NCI-H774 (cell line): Measurements from ENCODE around the gene SURF4.
"Not testable (repeated sequence)": the region's sequence is repeated elsewhere in the genome, so short reads cannot be mapped to it uniquely, and the experiment has no call there.

Experiments used
- DNase-seq: peaks from one replicate; lab custom pipeline; 2025; lab: John Stamatoyannopoulos, UW

Gene SURF4

GRCh38 chr9:133334161-133334560, 41.7 kb downstream of the SURF4 start:
- DNase-seq, result no peak

GRCh38 chr9:133333566-133333965, 42.3 kb downstream of the SURF4 start:
- DNase-seq, result no peak

- DNase-seq, result no peak
Observed at GRCh38 chr9:133333011-133333410, 42.8 kb downstream of the SURF4 start.

DNA sequence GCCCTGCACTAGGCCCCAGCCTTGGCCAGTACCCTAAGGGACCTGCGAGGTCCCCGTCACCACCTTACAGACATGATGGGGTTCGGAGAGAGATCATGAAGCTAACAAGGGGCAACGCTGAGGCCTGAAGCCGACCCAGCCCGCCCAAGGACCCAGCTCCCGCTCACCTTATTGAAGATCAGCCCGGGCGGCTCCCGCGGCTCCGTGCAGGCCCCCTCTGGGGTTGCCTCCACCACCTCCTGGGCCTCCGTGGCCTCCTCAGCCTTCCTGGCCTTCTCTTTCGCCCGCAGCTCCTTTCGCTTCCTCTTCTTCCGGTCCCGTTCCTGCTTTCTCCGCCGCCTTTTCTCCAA, 43.5 kb downstream of the SURF4 start:
- DNase-seq, result no peak

DNA sequence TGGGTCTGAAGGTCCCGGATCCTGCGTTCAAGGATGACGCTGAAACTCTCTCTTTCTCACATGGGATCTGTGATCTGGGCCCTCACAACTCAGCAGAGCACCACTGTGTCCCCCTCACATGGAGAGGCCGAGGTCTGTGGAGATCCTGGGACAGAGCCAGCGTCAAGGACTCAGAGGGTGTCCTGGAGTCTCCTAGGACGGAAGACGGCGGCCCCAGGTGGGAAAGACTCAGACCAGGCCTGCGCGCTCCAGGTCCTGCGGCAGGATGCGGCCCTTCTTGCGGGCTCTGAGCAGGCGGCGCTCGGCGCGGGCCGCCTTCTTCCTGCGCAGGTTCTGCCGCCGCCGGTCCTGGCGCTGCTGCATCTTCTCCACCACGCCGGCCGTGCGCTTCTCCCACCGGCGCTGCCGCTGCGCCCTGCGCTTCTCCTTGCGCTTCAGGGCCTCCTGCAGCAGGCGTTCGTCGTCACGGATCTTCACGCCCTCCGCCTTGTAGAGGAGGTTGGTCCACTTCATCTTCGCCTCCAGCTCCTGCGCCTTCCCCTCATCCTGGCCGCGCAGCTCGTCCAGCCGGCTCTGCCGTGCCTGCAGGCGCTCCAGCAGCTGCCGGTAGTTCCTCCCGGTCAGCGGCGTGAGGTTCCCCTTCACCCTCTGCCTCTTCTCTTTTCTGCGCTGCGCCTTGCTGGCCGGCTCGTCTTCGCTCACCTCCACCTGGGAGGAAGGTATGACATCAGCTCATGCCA, 44.0 kb downstream of the SURF4 start:
- DNase-seq, result no peak

DNA sequence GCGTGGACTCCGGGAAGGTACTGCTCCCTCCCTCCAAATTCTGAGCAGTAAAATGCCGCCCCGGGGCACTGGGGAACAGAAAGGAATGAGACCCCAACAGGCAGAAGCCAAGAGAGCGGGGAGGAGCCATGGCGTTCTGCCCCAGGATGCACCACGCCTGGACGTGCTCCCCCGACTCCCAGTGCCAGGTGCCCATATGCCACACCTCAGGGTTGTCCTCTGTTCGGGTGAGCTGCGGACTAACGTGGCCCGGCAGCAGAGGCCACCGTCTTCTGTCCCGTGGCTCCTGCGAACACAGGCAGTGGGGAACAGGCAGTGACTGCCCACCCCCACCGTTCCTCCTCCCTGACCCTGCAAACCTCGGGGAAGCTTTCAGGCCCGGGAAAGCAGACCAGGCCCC, 44.6 kb downstream of the SURF4 start:
- DNase-seq, result no peak

GRCh38 chr9:133329306-133330156, 46.3 kb downstream of the SURF4 start:
- not testable (repeated sequence) for DNase-seq

DNA sequence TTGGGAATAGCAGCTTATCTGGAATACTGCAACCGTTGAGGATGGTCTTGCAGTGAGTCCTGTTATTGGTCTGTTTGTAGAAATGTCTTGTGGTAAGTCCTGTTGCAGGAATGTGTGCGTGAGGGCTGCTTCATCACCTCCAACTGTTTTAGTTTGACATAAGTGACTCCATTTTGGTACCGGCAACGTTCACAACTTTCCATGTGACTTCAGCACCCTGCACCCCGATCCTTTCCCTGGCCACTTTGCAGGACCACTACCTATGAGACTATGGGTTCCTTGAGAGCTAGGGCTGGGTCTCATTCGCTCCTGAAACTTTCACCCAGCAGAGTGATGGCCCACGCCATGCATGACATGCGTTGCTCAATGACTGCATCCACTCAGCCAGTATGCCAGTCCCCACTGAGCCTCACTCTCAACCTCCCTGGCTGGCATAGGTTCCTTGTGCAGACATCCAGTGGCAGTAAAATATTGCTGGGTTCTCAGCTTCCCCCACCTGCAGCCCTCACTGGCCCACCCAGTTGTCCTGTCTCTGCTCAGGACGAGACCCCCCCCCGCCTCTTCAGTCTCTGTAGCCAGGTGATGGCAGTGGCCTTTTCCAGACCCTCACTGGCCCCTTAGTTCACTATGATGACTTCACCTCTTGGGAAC, 47.9 kb downstream of the SURF4 start:
- DNase-seq, result no peak

GRCh38 chr9:133327021-133327420, 48.8 kb downstream of the SURF4 start:
- not testable (repeated sequence) for DNase-seq

- no peak for DNase-seq
Observed at GRCh38 chr9:133323991-133324703, 51.7 kb downstream of the SURF4 start.

DNA sequence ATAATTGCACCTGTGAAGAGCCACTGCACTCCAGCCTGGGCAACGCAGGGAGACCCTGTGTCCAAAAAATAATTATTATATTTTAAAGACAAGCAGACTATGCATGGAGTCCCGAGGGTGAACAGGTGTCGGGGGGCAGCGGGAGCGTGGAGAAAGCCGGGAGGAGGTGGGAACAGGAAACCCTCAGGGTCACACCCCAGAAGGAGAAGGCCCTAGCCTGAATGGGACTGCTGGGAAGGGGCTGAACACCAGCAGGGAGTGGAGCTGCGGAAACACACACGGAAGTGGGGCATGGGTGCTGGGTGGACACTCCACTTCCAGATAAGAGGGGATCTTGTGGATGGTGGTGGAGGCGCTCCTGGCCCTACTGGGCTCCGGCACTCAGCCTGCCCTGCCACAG, 52.6 kb downstream of the SURF4 start:
- no peak for DNase-seq

- no peak for DNase-seq
Observed at GRCh38 chr9:133322701-133323100, 53.2 kb downstream of the SURF4 start.

DNA sequence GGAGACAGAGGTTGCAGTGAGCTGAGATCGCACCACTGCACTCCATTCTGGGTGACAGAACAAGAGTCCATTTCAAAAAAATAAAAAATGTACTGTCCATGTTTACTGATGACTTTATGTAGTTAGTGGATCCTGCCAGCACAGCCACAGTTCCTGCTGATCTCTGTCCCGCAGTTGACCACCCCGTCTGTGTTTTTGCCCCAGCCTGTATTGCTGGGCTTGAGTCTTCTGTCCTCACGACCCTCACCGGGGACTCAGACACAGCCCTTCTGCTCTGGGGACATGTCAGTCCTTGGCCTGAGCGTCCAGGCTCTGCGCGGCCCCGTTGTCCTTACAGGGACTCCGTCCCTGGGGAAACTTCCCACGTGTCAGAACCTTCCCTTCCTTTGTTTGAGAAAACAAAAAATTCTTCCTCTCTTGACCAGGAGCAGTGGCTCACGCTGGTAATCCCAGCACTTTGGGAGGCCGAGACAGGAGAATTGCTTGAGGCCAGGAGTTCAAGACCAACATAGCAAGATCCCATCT, 54.4 kb downstream of the SURF4 start:
- no peak for DNase-seq

DNA sequence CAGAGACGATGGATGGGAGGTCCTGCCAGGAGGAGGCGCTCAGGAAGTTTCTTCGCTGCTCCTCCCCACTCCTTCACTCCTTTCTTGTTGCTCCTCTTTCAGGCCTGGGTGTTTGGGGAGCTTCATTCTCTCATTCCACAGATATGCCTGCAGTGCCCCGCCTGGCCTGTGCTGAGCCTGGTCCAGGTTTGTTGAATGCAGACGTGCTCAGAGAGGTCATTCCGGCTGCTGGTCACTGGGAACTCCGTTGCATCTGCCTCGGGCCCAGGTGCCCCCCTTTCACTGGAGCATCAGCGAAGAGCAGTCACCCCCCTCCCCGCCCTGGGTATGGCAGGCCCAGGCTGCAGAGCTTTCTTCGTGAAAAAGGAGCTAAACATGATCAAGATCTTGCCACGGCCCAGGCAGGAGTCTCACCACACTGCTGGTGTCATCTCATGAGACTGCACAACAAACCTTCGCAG, 55.4 kb downstream of the SURF4 start:
- DNase-seq, result no peak

DNA sequence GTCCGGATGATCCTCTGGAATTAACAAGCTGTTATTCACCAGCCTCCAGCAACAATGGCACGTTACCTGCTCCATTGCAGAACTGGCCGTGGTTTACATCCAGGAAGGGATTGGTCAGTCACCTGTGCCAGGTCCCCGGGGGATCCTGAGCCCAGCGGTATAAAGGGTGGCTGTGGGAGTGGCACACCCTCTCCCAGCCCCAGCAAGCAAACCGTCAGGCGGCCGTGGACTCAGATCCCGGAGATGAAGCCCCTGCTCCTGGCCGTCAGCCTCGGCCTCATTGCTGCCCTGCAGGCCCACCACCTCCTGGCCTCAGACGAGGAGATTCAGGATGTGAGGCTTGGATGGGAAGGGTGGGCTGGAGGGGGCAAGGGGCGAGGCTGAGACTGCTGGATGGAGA, 58.3 kb downstream of the SURF4 start:
- DNase-seq, result not testable (repeated sequence)

GRCh38 chr9:133315997-133316396, 59.9 kb downstream of the SURF4 start:
- DNase-seq, result no peak
